ENCODE data around the gene ZNF217. TPM values are rescaled to one million over a fixed set of nuclear protein-coding genes. Genes with fewer than 3 reads are reported as not detected.

ZNF217 gene
- total and polyA plus RNA-seq, 9 of the 15 experiments (the other 6 are each of a cell fraction or from before 2014, with no cell fraction given), result 3.0 to 41.8 (median 16.8) TPM

DNA sequence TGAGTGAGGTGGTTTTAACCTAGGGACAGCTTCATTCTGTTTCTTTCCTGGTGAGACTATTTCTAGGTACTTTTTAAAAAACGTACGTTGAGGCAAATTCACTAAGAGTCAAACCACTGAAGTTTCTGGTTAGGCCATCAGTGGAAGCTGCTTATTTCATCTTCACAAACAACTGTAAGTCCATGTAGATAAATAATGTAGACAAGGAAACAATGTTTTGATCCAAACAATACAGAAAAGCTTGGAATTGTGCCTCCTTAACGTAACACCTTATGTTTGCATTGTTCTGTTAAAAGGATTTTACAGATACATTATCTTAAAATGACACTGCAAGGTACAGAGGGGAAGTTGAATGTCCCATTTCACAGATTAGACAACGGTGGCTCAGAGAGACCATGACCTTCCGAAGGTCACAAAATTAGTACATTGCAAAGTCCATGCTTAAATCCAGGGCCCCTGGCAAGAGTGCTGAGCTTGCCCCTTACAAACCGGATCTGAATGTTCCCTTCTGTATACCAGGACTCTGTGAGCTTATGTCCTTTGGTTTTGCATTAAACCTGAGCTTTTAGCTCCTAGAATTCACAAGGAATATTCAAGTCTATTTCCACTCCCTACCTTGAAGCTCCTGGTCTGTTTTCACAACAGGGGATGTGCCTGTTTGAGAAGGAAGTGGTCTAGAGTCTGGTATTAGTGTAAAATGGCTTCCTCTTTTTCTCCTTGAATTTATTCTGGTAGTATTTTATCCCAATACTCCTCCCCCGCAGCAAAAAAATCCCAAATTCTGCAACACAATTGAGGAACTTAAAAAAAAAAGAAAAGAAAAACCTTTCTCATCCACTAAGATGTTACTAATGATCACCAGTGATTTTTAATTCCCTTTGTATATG lies 28.9 kb upstream of the ZNF217 start (continued):
- TF ChIP-seq JUNB (CRISPR knock-in tag; conservative IDR thresholded peaks at IDR 0.05) (no peak), ZNF277 (CRISPR knock-in tag; IDR thresholded peaks at IDR 0.05; ENCODE audit: borderline replicate concordance) (no peak), TAF9B (IDR thresholded peaks at IDR 0.05; ENCODE audit: partially characterized antibody) (no peak), SMAD3 (CRISPR knock-in tag; conservative IDR thresholded peaks at IDR 0.05) (no peak), ILK (tag; IDR thresholded peaks at IDR 0.05; ENCODE audit: borderline replicate concordance, low read depth) (0 out of 2 replicates have a peak, but pooled peaks have one; percentile 11), MYBL2 (IDR thresholded peaks at IDR 0.05; ENCODE audit: low read depth) (no peak), MYBL2 (CRISPR knock-in tag; IDR thresholded peaks at IDR 0.05; ENCODE audit: borderline replicate concordance) (no peak), GABPB1 (CRISPR knock-in tag; IDR thresholded peaks at IDR 0.05) (no peak), GTF2B (IDR thresholded peaks at IDR 0.05; ENCODE audit: extremely low read depth, insufficient read length) (no peak), SMARCE1 (IDR thresholded peaks at IDR 0.05) (peak; percentile 9; the same call in 1 of the 2 replicates), STAG1 (CRISPR knock-in tag; IDR thresholded peaks at IDR 0.05; ENCODE audit: borderline replicate concordance) (no peak), U2AF2 (optimal IDR thresholded peaks at IDR 0.05; ENCODE audit: low read depth, low read length) (no peak), XRCC4 (IDR thresholded peaks at IDR 0.05; ENCODE audit: extremely low read depth, insufficient read depth, insufficient read length) (no peak), MTA2 (IDR thresholded peaks at IDR 0.05; ENCODE audit: low read depth) (no peak), ESRRA (IDR thresholded peaks at IDR 0.05; ENCODE audit: borderline replicate concordance, low read depth) (peak; percentile 99)
- TF ChIP-seq, protein P1, sequence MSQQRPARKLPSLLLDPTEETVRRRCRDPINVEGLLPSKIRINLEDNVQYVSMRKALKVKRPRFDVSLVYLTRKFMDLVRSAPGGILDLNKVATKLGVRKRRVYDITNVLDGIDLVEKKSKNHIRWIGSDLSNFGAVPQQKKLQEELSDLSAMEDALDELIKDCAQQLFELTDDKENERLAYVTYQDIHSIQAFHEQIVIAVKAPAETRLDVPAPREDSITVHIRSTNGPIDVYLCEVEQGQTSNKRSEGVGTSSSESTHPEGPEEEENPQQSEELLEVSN (IDR thresholded peaks at IDR 0.05; ENCODE audit: borderline replicate concordance in 1 of 2, extremely low read depth in 1 of 2, insufficient read depth in 1 of 2, insufficient read length in 1 of 2, low read depth in 1 of 2, low read length in 1 of 2, poor library complexity in 1 of 2, severe bottlenecking in 1 of 2), result no peak
- TF ChIP-seq, protein P2, sequence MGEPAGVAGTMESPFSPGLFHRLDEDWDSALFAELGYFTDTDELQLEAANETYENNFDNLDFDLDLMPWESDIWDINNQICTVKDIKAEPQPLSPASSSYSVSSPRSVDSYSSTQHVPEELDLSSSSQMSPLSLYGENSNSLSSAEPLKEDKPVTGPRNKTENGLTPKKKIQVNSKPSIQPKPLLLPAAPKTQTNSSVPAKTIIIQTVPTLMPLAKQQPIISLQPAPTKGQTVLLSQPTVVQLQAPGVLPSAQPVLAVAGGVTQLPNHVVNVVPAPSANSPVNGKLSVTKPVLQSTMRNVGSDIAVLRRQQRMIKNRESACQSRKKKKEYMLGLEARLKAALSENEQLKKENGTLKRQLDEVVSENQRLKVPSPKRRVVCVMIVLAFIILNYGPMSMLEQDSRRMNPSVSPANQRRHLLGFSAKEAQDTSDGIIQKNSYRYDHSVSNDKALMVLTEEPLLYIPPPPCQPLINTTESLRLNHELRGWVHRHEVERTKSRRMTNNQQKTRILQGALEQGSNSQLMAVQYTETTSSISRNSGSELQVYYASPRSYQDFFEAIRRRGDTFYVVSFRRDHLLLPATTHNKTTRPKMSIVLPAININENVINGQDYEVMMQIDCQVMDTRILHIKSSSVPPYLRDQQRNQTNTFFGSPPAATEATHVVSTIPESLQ (CRISPR knock-in tag; IDR thresholded peaks at IDR 0.05), result no peak
